ENCODE data around the gene TNFRSF11A.

TNFRSF11A gene

DNA sequence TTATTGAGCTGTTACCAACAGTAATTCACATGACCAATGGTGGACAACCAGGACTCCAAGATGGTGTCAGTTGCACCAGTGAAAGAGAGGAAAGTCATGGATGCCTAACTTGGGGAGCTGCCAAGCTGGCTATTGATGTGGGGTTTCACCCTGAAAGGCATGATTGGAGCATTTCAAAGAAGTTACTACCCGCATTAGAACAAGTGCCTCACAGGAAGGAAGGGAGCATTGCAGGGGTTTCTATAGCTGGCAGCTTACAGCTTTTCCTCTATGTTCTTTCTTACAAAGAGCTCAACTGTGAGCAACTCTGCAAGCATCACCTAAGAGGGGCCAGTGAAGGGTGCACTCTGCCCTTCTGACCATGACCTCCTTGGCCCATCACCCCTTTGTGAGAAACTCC, 93.1 kb downstream of the TNFRSF11A start:
- no peak for DNase-seq (ENCODE audit: low read depth)

GRCh38 chr18:62420151-62420512, 95.0 kb downstream of the TNFRSF11A start:
- DNase-seq (ENCODE audit: low read depth), result peak; percentile 38

- peak; percentile 84 for DNase-seq (ENCODE audit: low read depth)
These were observed 95.6 kb downstream of the TNFRSF11A start for GRCh38 chr18:62420513-62421209.

GRCh38 chr18:62425465-62426190, 100.5 kb downstream of the TNFRSF11A start:
- DNase-seq (ENCODE audit: low read depth), result peak; percentile 97

DNA sequence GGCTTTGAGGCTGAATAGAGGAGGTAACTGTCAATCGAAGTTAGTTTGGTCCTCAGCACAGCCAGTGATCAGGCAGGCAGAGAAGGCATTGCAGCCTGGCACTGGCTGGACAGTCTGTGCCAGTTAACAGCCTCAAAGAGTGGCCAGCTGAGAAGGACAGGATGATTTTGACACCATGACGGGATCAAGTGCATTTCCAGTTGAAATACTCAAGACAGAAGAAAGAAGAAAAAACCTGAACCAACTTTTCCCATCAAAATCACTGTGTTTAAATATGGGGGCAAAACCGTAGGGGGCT, 101.0 kb downstream of the TNFRSF11A start:
- DNase-seq (ENCODE audit: low read depth), result no peak

- no peak for DNase-seq (ENCODE audit: low read depth)
These were observed 107.1 kb downstream of the TNFRSF11A start for GRCh38 chr18:62432176-62432575.

GRCh38 chr18:62434798-62435197, 109.7 kb downstream of the TNFRSF11A start:
- DNase-seq (ENCODE audit: low read depth), result peak; percentile 71

GRCh38 chr18:62435435-62436031, 110.4 kb downstream of the TNFRSF11A start:
- no peak for DNase-seq (ENCODE audit: low read depth)

GRCh38 chr18:62436636-62437234, 111.6 kb downstream of the TNFRSF11A start:
- DNase-seq (ENCODE audit: low read depth), result no peak

DNA sequence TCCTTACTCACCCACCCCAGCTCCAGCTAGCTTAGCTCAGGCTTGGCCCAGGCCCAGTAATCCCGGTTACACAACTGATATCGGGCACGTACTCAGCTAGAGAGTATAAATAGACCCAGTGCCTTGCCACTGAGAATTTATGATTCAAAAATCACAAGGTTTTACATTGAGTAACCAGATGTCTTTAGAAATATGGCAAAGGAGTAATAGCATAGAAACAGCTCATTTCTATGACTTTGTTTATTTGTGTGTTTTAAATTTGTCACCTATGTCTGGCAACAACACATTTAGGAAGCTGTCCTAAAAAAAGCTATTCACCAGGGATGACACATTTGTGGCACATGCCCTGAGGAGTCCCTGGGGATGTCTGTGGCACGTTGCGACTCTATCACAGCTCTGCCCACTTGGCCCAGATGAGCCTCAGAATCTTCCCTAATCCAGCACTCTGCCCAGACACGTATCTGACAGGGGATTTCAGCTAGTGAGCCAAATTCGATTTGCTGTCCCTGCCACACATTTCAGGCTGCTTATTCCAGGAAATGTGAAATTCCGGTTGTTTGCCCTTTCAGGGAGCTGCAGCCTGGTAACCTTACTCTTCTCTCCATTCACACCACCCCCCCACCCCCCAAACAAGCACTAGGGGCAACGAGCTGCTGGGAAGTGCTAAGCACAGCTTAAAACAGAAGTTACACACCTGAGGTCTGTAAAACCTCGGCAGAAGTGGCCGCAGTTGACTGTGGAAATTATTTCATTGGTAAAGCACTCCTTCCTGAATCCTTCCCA, 112.3 kb downstream of the TNFRSF11A start:
- peak; percentile 84 for DNase-seq (ENCODE audit: low read depth)

- DNase-seq (ENCODE audit: low read depth), result no peak
These were observed 112.9 kb downstream of the TNFRSF11A start for GRCh38 chr18:62438018-62438329.

DNA sequence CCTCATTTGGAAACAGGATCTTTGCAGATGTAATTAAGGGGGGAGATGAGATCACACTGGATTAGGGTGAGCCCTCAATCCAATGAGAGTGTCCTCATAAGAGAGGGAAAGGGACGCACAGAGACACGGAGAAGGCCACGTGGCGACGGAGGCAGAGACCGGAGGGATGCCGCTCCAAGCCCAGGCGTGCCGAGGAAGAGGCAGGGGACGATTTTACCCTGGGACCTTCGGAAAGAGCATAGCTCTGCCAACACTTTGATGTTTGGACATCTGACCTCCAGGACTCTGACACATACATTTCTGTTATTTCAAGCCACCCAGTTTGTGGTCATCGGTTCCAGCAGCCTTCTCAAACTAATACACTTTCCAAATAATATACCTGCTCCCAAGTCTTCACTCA, 113.3 kb downstream of the TNFRSF11A start:
- DNase-seq (ENCODE audit: low read depth), result no peak

- DNase-seq (ENCODE audit: low read depth), result no peak
These were observed 113.8 kb downstream of the TNFRSF11A start for GRCh38 chr18:62438866-62439265.

Measured in iris pigment epithelial cell (primary cell).